Adipose tissue (tissue), 3 donors: ENCODE data around the gene CRELD1. TPM values are rescaled to one million over a fixed set of nuclear protein-coding genes. Genes with fewer than 3 reads are reported as not detected.

Source experiments
- H3K27ac ChIP-seq: one replicate; pipeline ENCODE4 v1.5.1; 2013; ENCODE audit warnings: low read depth, low read length
- WGBS, 3 donors: extraction: QIAGEN DNeasy Blood & Tissue Kit; methylation state at CpG; one replicate each; pipeline ENCODE4 v1.1.7; 2013; 5-methylcytosine and 5-hydroxymethylcytosine counted together
- polyA plus RNA-seq, 3 donors: library from polyadenylated mRNA; stranded (reverse); fragments of 200-250 nt; gene quantifications; one replicate each; pipeline ENCODE4 v1.2.3, GENCODE V29; 2013
- donor health status: healthy with polysubstance abuse.
- donor health status: Bipolar disorder and iron deficiency.
- donor health status: healthy.

Gene CRELD1
- polyA plus RNA-seq, 3 donors, result 28.4 to 36.0 (median 33.8) TPM

GRCh38 chr3:9947025-9947995 is 13.7 kb downstream of the CRELD1 start:
- 32 to 55% (median 54%) methylated on average over 78 to 86 of the region's 86 CpGs for WGBS, 3 donors
- H3K27ac ChIP-seq, result no peak overlapping the region

DNA sequence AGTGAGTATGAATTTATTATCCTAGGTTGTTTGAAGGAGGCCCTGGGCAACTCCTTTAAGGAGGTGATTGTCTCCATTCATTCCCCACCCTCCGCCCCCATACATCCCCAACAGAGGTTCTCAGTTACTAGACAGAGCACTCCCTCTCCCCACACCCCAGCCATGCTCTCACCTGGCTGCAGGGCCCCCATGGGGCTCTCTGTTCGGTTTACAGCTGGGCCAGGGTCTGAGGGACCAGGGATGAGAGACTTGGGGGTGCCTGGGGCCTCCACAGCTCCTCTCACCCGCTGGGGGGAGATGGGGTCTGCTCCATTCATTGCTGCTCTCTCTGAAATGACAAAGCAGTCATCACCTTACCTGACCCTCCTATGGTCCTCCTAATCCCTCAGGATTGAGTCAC is 15.0 kb downstream of the CRELD1 start:
- WGBS, 3 donors, result 84 to 93% (median 92%) methylated on average over 3 of the region's 3 CpGs
- no peak overlapping the region for H3K27ac ChIP-seq

- 90 to 97% (median 95%) methylated on average over 7 of the region's 7 CpGs for WGBS, 3 donors
- H3K27ac ChIP-seq, result no peak overlapping the region
Measured at GRCh38 chr3:9949115-9949514, 15.5 kb downstream of the CRELD1 start.

DNA sequence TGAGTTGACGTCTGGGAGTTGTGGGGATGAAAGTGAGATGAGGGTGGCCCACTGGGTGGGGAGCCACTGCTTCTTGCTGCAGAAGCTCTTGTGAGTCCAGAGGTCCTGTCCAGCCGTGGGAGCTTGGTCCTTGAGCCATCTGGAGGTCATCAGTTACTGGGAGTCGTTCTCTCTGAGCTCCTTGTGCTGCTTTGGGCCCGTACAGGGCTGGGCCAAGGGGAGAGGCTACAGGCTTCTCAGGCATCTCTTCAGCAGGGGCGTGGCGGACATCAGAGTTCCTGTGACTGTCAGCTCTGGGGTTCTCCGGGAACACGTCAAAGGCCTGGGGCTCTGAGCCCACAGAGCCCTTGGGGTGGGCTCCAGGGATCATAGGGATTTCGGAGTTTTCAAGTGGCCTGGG is 16.0 kb downstream of the CRELD1 start:
- WGBS, 3 donors, result 81 to 86% (median 82%) methylated on average over 9 of the region's 9 CpGs
- H3K27ac ChIP-seq, result no peak overlapping the region

DNA sequence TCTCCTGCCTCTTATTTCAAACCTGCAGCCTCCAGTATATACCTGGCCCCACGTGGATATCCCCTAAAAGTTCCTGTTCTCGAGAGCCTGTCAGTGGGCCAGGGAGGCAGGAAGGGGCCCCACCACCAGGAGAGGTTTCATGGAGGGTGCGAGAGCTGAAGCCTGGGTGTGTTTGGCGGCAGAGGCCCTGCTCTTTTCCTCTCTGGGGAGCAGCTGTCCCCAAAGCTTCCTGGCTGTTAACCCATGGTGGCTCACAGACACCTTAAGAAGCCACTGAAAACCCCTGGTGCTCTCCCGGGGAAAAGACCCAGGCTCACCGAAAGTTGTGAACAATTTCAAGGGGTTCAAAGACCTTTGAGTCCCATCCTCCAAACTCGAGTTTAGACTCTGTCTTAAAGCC is 17.5 kb downstream of the CRELD1 start:
- no peak overlapping the region for H3K27ac ChIP-seq
- 25 to 44% (median 27%) methylated on average over 7 of the region's 7 CpGs for WGBS, 3 donors

GRCh38 chr3:9951598-9951961 is 17.9 kb downstream of the CRELD1 start:
- WGBS, 3 donors, result 28 to 36% (median 33%) methylated on average over 10 of the region's 10 CpGs
- no peak overlapping the region for H3K27ac ChIP-seq

DNA sequence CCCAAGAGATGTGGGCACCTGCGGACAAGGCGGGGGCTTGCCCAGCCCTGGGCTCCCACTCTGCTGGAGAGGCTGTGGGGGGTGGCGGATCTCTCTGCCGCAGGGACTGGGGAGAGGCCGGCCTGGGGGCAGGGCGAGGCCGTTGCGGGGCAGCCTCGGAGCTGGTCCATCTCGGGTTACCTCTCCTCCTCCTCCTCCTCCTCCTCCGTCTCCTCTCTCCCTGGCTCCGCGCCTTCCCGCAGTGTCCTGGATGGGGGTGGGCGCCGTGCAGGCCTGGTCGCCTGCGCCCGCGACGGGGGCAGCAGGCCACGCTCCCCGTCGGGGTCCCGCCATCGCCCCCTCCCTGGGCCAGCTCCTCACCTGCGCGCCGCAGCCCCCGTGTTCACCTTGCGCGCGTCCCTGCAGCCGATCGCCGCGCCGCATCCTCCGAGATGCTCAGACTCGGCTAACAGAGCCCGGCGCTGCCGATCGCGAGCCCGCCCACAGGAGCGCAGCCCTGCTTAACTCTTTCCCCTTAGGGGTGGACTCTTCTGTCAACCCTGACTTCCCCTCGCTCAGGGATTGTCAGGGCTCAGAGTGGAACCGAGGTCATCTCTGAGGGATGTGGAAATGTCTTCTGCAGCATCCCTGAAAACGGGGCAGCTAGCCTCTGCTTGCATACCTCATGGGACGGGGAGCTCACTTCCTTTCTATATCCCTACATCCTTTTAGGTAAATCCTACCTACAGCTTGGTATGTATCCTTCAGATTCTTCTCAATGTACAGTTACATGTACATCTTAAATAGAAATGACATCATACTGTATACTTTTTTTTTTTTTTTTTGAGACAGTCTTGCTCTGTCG is 18.6 kb downstream of the CRELD1 start, which contains the start of gene PRRT3:
PRRT3 (minus strand) TSS at position 447 of the 844 bp plus-strand sequence. CDS start 2,293 bp downstream, outside the sequence.
- WGBS, 3 donors, result 2 to 13% (median 4%) methylated on average over 18 to 52 of the region's 52 CpGs
- no peak within 1 kb of the TSS for H3K27ac ChIP-seq

- WGBS, 3 donors, result 27 to 59% (median 59%) methylated on average over 12 of the region's 12 CpGs
- H3K27ac ChIP-seq, result no peak overlapping the region
Measured at GRCh38 chr3:9955067-9955502, 21.5 kb downstream of the CRELD1 start.

DNA sequence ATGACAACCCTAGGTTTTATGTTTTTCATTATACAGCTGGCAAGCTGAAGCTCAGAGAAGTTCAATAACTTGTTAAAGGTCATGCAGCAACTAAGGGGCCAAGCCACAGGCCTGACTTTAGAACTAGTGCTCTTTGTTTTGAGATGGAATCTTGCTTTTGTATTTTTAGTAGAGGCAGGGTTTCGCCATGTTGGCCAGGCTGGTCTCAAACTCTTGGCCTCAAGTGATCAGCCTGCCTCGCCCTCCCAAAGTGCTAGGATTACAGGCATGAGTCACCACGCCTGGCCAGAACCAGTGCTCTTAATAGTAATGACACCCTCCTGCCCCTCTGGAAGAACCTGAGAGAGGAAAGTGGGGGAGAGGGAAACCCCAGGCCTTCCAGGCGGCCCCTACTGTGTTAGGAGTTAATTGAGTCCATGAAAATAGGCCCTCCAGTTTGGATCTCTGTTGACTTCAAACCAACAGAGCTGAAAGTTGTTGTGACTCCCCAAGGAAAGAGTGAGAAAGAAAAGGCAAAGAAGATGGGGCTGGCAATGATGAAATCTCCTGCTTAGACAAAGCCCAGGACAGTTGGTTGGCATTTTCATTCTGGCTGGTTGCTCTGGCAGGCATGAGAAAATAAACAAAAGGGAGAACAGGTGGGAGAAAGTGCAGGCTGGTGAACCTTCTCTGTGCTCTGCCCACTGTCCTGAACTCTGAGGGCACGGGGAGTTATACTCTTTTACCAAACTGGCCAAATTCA is 22.1 kb downstream of the CRELD1 start:
- no peak overlapping the region for H3K27ac ChIP-seq
- 84 to 90% (median 88%) methylated on average over 5 of the region's 5 CpGs for WGBS, 3 donors

DNA sequence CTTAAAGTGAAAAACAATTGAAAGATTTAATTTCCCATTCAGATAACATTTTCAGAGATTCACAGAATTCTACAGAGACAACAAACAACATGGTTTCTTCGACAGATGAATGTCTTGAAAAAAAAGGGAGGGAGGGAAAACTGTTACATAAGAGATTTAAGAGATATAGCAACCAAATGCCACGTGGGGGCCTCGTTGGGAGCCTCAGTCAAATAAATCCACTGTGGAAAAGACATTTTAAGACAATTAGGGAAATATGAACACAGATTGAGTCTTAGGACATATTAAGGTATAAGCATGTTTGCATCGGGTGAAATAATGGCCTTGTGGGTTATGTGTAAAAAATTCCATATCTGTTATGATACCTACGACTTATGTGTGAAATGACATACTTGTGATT is 23.6 kb downstream of the CRELD1 start:
- 45 to 60% (median 46%) methylated on average over 5 of the region's 5 CpGs for WGBS, 3 donors
- H3K27ac ChIP-seq, result no peak overlapping the region

GRCh38 chr3:9965200-9965875 is 31.7 kb downstream of the CRELD1 start:
- no peak overlapping the region for H3K27ac ChIP-seq
- WGBS, 3 donors, result 92 to 93% (median 92%) methylated on average over 6 of the region's 6 CpGs

- H3K27ac ChIP-seq, result no peak overlapping the region
- WGBS, 3 donors, result 96 to 97% (median 96%) methylated on average over 2 of the region's 2 CpGs
Measured at GRCh38 chr3:9966841-9967240, 33.2 kb downstream of the CRELD1 start.

- no peak overlapping the region for H3K27ac ChIP-seq
- 95 to 98% (median 95%) methylated on average over 4 of the region's 4 CpGs for WGBS, 3 donors
Measured at GRCh38 chr3:9969632-9970019, 36.0 kb downstream of the CRELD1 start.

GRCh38 chr3:9970020-9970652 is 36.5 kb downstream of the CRELD1 start:
- no peak overlapping the region for H3K27ac ChIP-seq
- 79 to 91% (median 85%) methylated on average over 3 of the region's 3 CpGs for WGBS, 3 donors

- WGBS, 3 donors, result 22 to 35% (median 23%) methylated on average over 7 of the region's 7 CpGs
- no peak overlapping the region for H3K27ac ChIP-seq
Measured at GRCh38 chr3:9976721-9977709, 43.4 kb downstream of the CRELD1 start.

GRCh38 chr3:9978710-9979305 is 45.2 kb downstream of the CRELD1 start:
- 86 to 93% (median 86%) methylated on average over 8 of the region's 8 CpGs for WGBS, 3 donors

More at GRCh38 chr3:9978710-9979305, 45.2 kb downstream of the CRELD1 start:
- no peak overlapping the region for H3K27ac ChIP-seq
